Measurements from ENCODE around the gene VLDLR. TPM values are rescaled to one million over a fixed set of nuclear protein-coding genes. Genes with fewer than 3 reads are reported as not detected.

The VLDLR gene
- total and polyA plus RNA-seq, 9 donors: 37.3 to 232 (median 81.8) TPM

DNA sequence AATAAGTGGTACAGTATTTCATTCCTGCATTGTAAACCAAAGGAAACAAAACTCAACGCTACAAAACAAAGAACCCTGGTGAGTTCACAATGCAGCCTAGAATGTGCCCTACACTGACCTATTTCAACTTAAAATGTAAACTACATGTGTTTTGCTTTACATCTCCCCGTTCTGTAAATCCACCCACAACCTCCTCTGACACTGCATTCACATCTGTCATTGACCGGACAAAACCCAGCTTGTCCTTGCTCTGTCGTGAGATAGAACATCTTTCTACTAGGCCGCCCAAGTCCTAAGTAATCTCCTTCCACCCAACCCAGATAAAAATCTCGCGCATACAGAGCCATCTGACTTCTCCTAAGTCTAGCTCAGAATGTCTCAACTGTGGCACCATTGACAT, 6.1 kb upstream of the VLDLR start:
- no peaks in the 10 kb centered on the region for H3K9me3 ChIP-seq
- no peak overlapping the region for H3K27ac ChIP-seq
- TF ChIP-seq POLR2A (IDR thresholded peaks at IDR 0.05): no peak
- TF ChIP-seq, protein P1, sequence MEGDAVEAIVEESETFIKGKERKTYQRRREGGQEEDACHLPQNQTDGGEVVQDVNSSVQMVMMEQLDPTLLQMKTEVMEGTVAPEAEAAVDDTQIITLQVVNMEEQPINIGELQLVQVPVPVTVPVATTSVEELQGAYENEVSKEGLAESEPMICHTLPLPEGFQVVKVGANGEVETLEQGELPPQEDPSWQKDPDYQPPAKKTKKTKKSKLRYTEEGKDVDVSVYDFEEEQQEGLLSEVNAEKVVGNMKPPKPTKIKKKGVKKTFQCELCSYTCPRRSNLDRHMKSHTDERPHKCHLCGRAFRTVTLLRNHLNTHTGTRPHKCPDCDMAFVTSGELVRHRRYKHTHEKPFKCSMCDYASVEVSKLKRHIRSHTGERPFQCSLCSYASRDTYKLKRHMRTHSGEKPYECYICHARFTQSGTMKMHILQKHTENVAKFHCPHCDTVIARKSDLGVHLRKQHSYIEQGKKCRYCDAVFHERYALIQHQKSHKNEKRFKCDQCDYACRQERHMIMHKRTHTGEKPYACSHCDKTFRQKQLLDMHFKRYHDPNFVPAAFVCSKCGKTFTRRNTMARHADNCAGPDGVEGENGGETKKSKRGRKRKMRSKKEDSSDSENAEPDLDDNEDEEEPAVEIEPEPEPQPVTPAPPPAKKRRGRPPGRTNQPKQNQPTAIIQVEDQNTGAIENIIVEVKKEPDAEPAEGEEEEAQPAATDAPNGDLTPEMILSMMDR (IDR thresholded peaks at IDR 0.05): no peak
- TF ChIP-seq EP300 (IDR thresholded peaks at IDR 0.05): no peak
- DNase-seq: no peak
- H3K4me3 ChIP-seq: no peak overlapping the region
- 32 to 45% (median 44%) methylated on average over 7 of the region's 7 CpGs for WGBS, 3 donors
- H3K4me1 ChIP-seq (ENCODE audit: insufficient read depth): peaks cover 9% of the 10 kb centered on the region
- H3K27me3 ChIP-seq: no peaks in the 10 kb centered on the region
- no peaks in the 10 kb centered on the region for H3K36me3 ChIP-seq
- intact Hi-C loops (cut with DNase I): no loop called here

DNA sequence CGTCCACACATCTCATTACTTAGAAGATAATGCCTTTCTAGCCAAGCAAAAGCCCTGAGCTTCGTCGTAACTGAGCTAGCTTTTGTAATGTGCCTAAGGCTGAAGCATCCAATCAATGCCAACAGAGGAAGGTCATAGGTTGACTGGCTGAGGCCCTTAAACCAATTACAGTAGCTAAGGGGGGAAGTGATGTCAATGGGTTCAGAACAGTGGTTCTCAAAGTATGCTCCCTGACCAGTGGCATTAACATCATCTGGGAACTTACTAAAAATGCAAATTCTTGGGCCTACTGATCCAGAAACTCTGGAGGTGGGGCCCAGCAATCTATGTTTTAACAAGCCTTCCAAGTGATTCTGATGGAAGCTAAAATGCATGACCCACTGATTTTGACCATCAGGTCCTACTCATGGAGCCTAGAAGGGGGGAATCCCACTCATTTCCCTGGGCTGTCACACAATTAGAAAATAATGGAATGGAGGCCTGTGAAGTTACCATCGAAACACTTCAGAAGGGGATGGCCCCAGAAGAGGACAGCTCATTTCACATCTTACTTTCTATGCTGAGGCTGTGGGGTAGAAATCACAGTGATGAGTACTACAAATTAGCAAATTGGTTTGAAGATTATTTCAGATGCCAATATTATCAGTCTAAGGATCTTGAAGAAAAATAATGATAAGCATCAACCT, 4.8 kb upstream of the VLDLR start:
- intact Hi-C loops (cut with DNase I): no loop called here
- Histone ChIP-seq H3K9me3 (no peaks in the 10 kb centered on the region), H3K27me3 (no peaks in the 10 kb centered on the region), H3K4me3 (no peak overlapping the region), H3K27ac (no peak overlapping the region), H3K36me3 (no peaks in the 10 kb centered on the region), H3K4me1 (ENCODE audit: insufficient read depth) (peaks cover 6% of the 10 kb centered on the region)
- no peak for DNase-seq
- TF ChIP-seq POLR2A (IDR thresholded peaks at IDR 0.05) (no peak), EP300 (IDR thresholded peaks at IDR 0.05) (no peak)
- TF ChIP-seq, protein P1 (IDR thresholded peaks at IDR 0.05): no peak
- 96 to 97% (median 96%) methylated on average over 4 of the region's 4 CpGs for WGBS, 3 donors

- Histone ChIP-seq H3K27me3 (no peaks in the 10 kb centered on the region), H3K36me3 (no peaks in the 10 kb centered on the region), H3K4me3 (no peak overlapping the region), H3K9me3 (no peaks in the 10 kb centered on the region), H3K27ac (no peak overlapping the region), H3K4me1 (ENCODE audit: insufficient read depth) (peaks cover 6% of the 10 kb centered on the region)
- intact Hi-C loops (cut with DNase I): no loop called here
- WGBS, 3 donors: 89 to 95% (median 89%) methylated on average over 1 of the region's 1 CpG
- TF ChIP-seq, protein P1 (IDR thresholded peaks at IDR 0.05): no peak
- TF ChIP-seq EP300 (IDR thresholded peaks at IDR 0.05) (no peak), POLR2A (IDR thresholded peaks at IDR 0.05) (no peak)
- no peak for DNase-seq
These were observed 3.3 kb upstream of the VLDLR start for GRCh38 chr9:2618289-2618688.

DNA sequence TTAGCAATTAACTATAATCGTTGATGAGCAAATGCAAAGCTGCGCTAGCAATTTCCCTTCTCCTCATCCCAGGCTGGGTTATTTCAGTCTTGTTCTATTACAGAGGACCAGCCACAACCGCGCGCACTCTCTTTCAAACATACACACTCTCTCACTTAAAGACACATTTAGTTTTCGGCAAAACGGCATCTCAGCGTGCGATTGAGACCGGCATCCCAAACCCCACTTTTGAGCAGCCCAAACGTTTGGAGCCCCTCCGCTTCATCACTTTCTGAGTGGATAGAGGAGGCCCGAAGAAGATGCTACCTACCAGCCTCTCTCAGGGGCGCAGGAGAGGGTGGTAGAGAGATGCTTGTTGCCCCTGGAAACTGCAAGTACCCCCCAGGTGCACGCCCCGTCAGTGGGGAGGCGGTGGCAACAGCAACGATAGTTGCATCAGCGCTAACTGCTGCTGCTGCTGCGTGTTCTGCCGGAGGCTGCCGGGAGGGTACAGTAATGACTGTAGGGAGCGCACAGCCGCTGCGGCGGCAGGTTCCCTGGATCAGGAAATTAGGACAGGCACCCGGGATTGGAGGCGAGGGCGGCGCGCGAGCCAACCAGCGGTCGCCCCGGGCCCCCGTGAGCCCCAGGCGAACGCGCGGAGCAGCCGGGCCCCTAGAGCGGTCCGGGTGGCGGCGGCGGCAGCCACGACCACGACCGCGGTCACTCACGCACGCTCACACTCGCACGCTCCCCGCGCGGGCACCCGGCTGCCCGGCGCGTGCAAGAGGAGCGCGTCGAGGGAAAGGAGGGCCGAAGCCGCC, 467 bp upstream of the VLDLR start:
- WGBS, 3 donors: 1% methylated on average over 26 to 64 of the region's 66 CpGs
- H3K4me3 ChIP-seq: peak overlapping the region; percentile 86
- peak; percentile 85 to 89 (median 87) for DNase-seq
- intact Hi-C loops (cut with DNase I): loop anchor here (5.0 to 10.0 kb wide), 10 partner anchors 106 to 496 kb away; no protein-coding TSS in a partner anchor
- TF ChIP-seq EP300 (IDR thresholded peaks at IDR 0.05): no peak
- TF ChIP-seq, protein P1 (IDR thresholded peaks at IDR 0.05): peak in 2 of 3 donors; percentile 20 to 37
- peak; percentile 60 for TF ChIP-seq POLR2A (IDR thresholded peaks at IDR 0.05)
- H3K36me3 ChIP-seq: no peaks in the 10 kb centered on the region
- no peaks in the 10 kb centered on the region for H3K9me3 ChIP-seq
- no peaks in the 10 kb centered on the region for H3K27me3 ChIP-seq
- H3K27ac ChIP-seq: peak overlapping the region; percentile 91 to 95
- peaks cover 2% of the 10 kb centered on the region for H3K4me1 ChIP-seq (ENCODE audit: insufficient read depth)
